Endothelial cell of umbilical vein (primary cell): Measurements from ENCODE around the gene CLTCL1. TPM values are rescaled to one million over a fixed set of nuclear protein-coding genes. Genes with fewer than 3 reads are reported as not detected.

Source experiments
- BruUV-seq: library from RNA; stranded (reverse); fragments of 400-500 nt; replicated peaks from 2 replicates; lab custom pipeline; 2021; lab: Mats Ljungman, UMichigan
- CTCF ChIA-PET: fragments of 300-600, 350-600 bp; sonication (Branson Sonifier 250); formaldehyde crosslinking; loops from one replicate; lab custom pipeline; 2021; ENCODE audit warnings: antibody characterized with exemption, inconsistent platforms; lab: Charles Lee
- POLR2A ChIA-PET: fragments of 300-600, 350-600 bp; sonication (Branson Sonifier 250); formaldehyde crosslinking; loops from one replicate; lab custom pipeline; 2021; ENCODE audit warnings: antibody characterized with exemption, inconsistent platforms; lab: Charles Lee
- DNase-seq: peaks from one replicate; pipeline ENCODE4 v3.0.0-alpha.2; 2011; ENCODE audit warnings: low read depth, low spot score
- FAIRE-seq: peaks from 2 replicates; lab custom pipeline; 2011; peaks lifted over from hg19 to GRCh38; lab: Jason Lieb, UNC
- H2AFZ ChIP-seq: 2 replicates; pipeline ENCODE4 v1.6.0; 2012; ENCODE audit warnings: low read depth, low read length, control low read depth, inconsistent platforms
- H3K27ac ChIP-seq: 2 replicates; pipeline ENCODE4 v1.5.1; 2011; ENCODE audit warnings: low read depth, mild to moderate bottlenecking, control low read depth, low read length, moderate library complexity; ENCODE audit not compliant: insufficient read depth
- H3K27me3 ChIP-seq, 2 experiments: 2 replicates each; pipeline versions ENCODE4 v1.6.0 to v1.6.1; 2011; ENCODE audit warnings: low read length in 2 of 2, mixed read lengths in 1 of 2; ENCODE audit not compliant: control insufficient read depth in 2 of 2, insufficient read depth in 2 of 2
- H3K36me3 ChIP-seq, 2 experiments: 2 replicates in 1 of 2; 3 replicates in 1 of 2; pipeline ENCODE4 v1.5.1; 2011; ENCODE audit warnings: low read length in 2 of 2, mild to moderate bottlenecking in 1 of 2, moderate library complexity in 1 of 2; ENCODE audit not compliant: control insufficient read depth in 2 of 2, insufficient read depth in 2 of 2; ENCODE audit errors: extremely low read depth in 1 of 2
- H3K4me1 ChIP-seq: 3 replicates; pipeline ENCODE4 v1.5.1; 2011; ENCODE audit warnings: mild to moderate bottlenecking, low read length; ENCODE audit not compliant: control insufficient read depth, insufficient read depth; ENCODE audit errors: extremely low read depth
- H3K4me2 ChIP-seq: 2 replicates; pipeline ENCODE4 v1.6.1; 2011; ENCODE audit warnings: low read length, control low read depth, mixed read lengths; ENCODE audit not compliant: insufficient read depth
- H3K4me3 ChIP-seq, 3 experiments: fragments of 200-600 bp in 1 of 3; sonication (generic), shearing (Covaris generic) in 1 of 3; replicated peaks in 1 of 3; 2 replicates each; pipeline ENCODE4 v1.5.1; 2011 to 2016; ENCODE audit warnings: control low read depth in 3 of 3, low read length in 3 of 3, mild to moderate bottlenecking in 2 of 3, inconsistent platforms in 1 of 3, low read depth in 1 of 3, moderate library complexity in 1 of 3; ENCODE audit not compliant: insufficient read depth in 1 of 3
- H3K79me2 ChIP-seq: 2 replicates; pipeline ENCODE4 v1.6.0; 2012; ENCODE audit warnings: low read length, inconsistent platforms; ENCODE audit not compliant: control insufficient read depth, insufficient read depth
- H3K9ac ChIP-seq: replicated peaks from 2 replicates; pipeline ENCODE3; 2011; ENCODE audit warnings: low read length, control low read depth; ENCODE audit not compliant: insufficient read depth; ENCODE audit errors: extremely low read depth
- H3K9me1 ChIP-seq: replicated peaks from 3 replicates; pipeline ENCODE4 v1.6.0; 2011; ENCODE audit warnings: mild to moderate bottlenecking, low read length; ENCODE audit not compliant: control insufficient read depth, insufficient read depth; ENCODE audit errors: extremely low read depth
- H3K9me3 ChIP-seq: replicated peaks from 2 replicates; pipeline ENCODE4 v1.5.1; 2012; ENCODE audit warnings: low read length, inconsistent platforms; ENCODE audit not compliant: control insufficient read depth, insufficient read depth
- H4K20me1 ChIP-seq: replicated peaks from 2 replicates; pipeline ENCODE3; 2011; ENCODE audit warnings: mild to moderate bottlenecking, low read length; ENCODE audit not compliant: control insufficient read depth, insufficient read depth; ENCODE audit errors: extremely low read depth
- EZH2 ChIP-seq: IDR thresholded peaks from 2 replicates; pipeline ENCODE4 v1.6.1; 2012; ENCODE audit warnings: borderline replicate concordance, low read depth, mild to moderate bottlenecking, moderate library complexity, low read length, inconsistent platforms; ENCODE audit not compliant: severe bottlenecking
- FOS ChIP-seq: IDR thresholded peaks from 2 replicates; pipeline ENCODE4 v1.6.1; 2011; ENCODE audit warnings: mild to moderate bottlenecking, low read length, moderate library complexity, borderline replicate concordance; ENCODE audit not compliant: insufficient read depth
- GATA2 ChIP-seq: IDR thresholded peaks from 2 replicates; pipeline ENCODE4 v1.7.0; 2011; ENCODE audit warnings: low read depth, mild to moderate bottlenecking, moderate library complexity, mixed read lengths, low read length; ENCODE audit not compliant: insufficient read length, insufficient read depth
- JUN ChIP-seq: IDR thresholded peaks from 2 replicates; pipeline ENCODE4 v1.6.1; 2011; ENCODE audit warnings: borderline replicate concordance, low read depth; ENCODE audit not compliant: insufficient read length, insufficient read depth
- POLR2AphosphoS5 ChIP-seq: IDR thresholded peaks from 2 replicates; pipeline ENCODE4 v1.6.1; 2012; ENCODE audit warnings: low read depth, mild to moderate bottlenecking, control low read depth, low read length, moderate library complexity; ENCODE audit not compliant: insufficient read depth
- dilution Hi-C: fragments of 300-500 bp; cut with MboI; formaldehyde crosslinking; loops from one replicate; pipeline ENCODE4 v1.15.0; 2019; ENCODE audit warnings: low sequenced_read_pairs; ENCODE audit not compliant: extremely low pct_ligation_motif_present
- intact Hi-C: fragments of 100-400 bp; cut with micrococcal nuclease; formaldehyde crosslinking; loops from one replicate; pipeline ENCODE4 v1.10.0; 2022
- polyA plus RNA-seq, 4 experiments: library from polyadenylated mRNA; depleted of rRNA in 3 of 4; stranded (reverse) in 3 of 4; unstranded in 1 of 4; fragments of >200 nt; gene quantifications; 2 replicates each; pipeline versions ENCODE4 v1.2.1 to v1.2.3, GENCODE V29; 2011 to 2012; ENCODE audit warnings: missing spikeins in 1 of 4
- total RNA-seq: library from RNA; stranded (reverse); gene quantifications from 2 replicates; pipeline ENCODE4 v1.2.3, GENCODE V29; 2021
- TF ChIP-seq, protein P1 (sequence below), 2 donors: IDR thresholded peaks; 1 replicate in 1 of 2; 2 replicates in 1 of 2; pipeline ENCODE4 v1.5.1; 2011; ENCODE audit warnings: low read length in 2 of 2, mild to moderate bottlenecking in 2 of 2, moderate library complexity in 2 of 2, control low read depth in 1 of 2, inconsistent platforms in 1 of 2, low read depth in 1 of 2; ENCODE audit not compliant: insufficient read depth in 1 of 2; ENCODE audit errors: extremely low read depth in 1 of 2

Gene CLTCL1
- total and polyA plus RNA-seq, 2 donors (not counting 3 experiments of a cell fraction or from before 2014, with no cell fraction given) = 5.0 to 6.2 TPM

DNA sequence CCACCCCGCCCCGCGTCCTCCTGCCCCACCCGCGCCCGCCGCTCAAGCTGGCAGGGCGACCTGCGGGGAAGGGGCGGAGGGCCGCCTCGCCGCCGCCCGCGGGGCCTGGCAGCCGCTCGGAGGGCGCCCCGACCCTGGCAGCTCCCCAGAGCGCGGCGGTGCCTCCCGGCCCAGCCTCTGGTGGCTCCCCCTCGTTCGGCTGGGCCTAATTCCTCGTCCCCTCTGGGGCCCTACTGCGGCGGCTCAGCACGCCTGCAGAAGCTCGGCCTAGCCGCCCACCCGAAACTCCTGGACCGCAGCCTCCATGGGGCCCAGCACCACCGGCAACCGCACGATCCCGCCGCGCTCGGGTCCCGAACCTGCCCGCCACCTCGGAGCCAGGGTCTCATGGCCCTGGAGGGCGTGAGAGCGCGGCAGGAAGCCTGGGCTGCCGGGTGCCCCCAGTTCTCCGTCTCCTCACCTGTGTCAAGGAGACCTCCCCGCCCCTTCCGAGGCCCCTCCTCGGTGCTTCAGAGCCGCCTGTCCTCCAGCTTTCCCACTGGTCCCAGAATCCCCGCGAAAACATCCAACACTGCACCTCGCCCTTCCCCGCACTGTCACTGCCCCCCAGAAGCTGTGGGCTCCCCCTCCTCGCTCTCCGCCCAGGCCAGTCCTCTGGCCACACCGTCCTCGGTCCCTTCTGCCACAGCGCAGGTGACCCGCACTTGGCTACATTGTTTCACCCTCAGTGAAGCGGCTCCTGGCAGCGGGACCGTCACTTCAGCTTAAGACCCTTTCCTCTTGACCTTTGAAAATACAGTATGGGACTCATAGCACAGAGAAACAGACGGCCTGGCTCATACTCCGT is 140.8 kb downstream of the CLTCL1 start:
- CTCF ChIA-PET = no interaction called here
- Histone ChIP-seq H3K4me3 (no peak overlapping the region), H3K9me1 (no peaks in the 10 kb centered on the region), H3K4me2 (no peak overlapping the region), H4K20me1 (no peaks in the 10 kb centered on the region), H3K4me1 (no peaks in the 10 kb centered on the region), H3K36me3 (no peaks in the 10 kb centered on the region), H2AFZ (no peak overlapping the region), H3K9me3 (no peaks in the 10 kb centered on the region), H3K27ac (no peak overlapping the region), H3K79me2 (no peaks in the 10 kb centered on the region), H3K27me3 (peaks cover 43 to 51% of the 10 kb centered on the region in 2 experiments), H3K9ac (no peak overlapping the region)
- DNase-seq = no peak
- no TSS peak for BruUV-seq
- TF ChIP-seq, protein P1, sequence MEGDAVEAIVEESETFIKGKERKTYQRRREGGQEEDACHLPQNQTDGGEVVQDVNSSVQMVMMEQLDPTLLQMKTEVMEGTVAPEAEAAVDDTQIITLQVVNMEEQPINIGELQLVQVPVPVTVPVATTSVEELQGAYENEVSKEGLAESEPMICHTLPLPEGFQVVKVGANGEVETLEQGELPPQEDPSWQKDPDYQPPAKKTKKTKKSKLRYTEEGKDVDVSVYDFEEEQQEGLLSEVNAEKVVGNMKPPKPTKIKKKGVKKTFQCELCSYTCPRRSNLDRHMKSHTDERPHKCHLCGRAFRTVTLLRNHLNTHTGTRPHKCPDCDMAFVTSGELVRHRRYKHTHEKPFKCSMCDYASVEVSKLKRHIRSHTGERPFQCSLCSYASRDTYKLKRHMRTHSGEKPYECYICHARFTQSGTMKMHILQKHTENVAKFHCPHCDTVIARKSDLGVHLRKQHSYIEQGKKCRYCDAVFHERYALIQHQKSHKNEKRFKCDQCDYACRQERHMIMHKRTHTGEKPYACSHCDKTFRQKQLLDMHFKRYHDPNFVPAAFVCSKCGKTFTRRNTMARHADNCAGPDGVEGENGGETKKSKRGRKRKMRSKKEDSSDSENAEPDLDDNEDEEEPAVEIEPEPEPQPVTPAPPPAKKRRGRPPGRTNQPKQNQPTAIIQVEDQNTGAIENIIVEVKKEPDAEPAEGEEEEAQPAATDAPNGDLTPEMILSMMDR (IDR thresholded peaks at IDR 0.05; ENCODE audit: extremely low read depth in 1 of 2, insufficient read depth in 1 of 2, low read depth in 1 of 2, low read length in 2 of 2) = no peak
- TF ChIP-seq GATA2 (no peak), EZH2 (peak; percentile 90), FOS (no peak), POLR2AphosphoS5 (no peak), JUN (no peak)
- POLR2A ChIA-PET = no interaction called here
- dilution Hi-C loops = no loop called here
- intact Hi-C loops = no loop called here
- no peak for FAIRE-seq
